ENCODE data around the gene ATP6V0A4.

The ATP6V0A4 gene

DNA sequence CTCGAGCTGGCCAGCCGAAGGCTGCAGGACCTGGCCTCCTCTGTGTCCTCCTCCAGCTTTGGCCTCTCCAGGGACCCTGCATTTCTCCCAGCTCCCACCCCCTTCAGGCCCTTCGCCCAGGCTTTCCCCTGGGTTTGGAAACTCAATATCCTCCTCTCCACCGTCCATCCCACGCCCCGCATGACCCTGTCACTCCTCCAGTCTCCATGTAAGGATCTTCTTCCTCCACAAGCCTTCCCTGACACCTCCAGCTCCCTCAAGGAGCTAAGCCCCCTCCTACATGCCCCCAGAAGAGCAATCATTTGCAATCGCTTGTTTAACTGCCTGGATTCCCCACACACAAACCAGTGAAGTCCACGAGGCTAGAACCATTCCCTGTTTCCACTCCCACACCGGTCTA lies 24.8 kb downstream of the ATP6V0A4 start:
- TF ChIP-seq YY1 (IDR thresholded peaks at IDR 0.05; ENCODE audit: low read depth) (no peak), ZBTB7A (IDR thresholded peaks at IDR 0.05; ENCODE audit: low read depth) (no peak), NFIC (IDR thresholded peaks at IDR 0.05) (no peak), TEAD4 (IDR thresholded peaks at IDR 0.05) (no peak), TAF1 (IDR thresholded peaks at IDR 0.05; ENCODE audit: low read depth) (no peak), TCF12 (IDR thresholded peaks at IDR 0.05; ENCODE audit: low read depth) (no peak), CEBPB (IDR thresholded peaks at IDR 0.05) (no peak), RAD21 (IDR thresholded peaks at IDR 0.05; ENCODE audit: low read depth) (no peak), REST (IDR thresholded peaks at IDR 0.05; ENCODE audit: low read depth) (no peak), FOXM1 (IDR thresholded peaks at IDR 0.05; ENCODE audit: borderline replicate concordance, low read depth) (no peak), CREB1 (IDR thresholded peaks at IDR 0.05; ENCODE audit: low read depth) (no peak), EGR1 (IDR thresholded peaks at IDR 0.05) (no peak), EP300 (IDR thresholded peaks at IDR 0.05; ENCODE audit: borderline replicate concordance) (no peak), MAX (IDR thresholded peaks at IDR 0.05) (no peak)
- TF ChIP-seq, protein P1, sequence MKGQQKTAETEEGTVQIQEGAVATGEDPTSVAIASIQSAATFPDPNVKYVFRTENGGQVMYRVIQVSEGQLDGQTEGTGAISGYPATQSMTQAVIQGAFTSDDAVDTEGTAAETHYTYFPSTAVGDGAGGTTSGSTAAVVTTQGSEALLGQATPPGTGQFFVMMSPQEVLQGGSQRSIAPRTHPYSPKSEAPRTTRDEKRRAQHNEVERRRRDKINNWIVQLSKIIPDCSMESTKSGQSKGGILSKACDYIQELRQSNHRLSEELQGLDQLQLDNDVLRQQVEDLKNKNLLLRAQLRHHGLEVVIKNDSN (IDR thresholded peaks at IDR 0.05) = no peak

DNA sequence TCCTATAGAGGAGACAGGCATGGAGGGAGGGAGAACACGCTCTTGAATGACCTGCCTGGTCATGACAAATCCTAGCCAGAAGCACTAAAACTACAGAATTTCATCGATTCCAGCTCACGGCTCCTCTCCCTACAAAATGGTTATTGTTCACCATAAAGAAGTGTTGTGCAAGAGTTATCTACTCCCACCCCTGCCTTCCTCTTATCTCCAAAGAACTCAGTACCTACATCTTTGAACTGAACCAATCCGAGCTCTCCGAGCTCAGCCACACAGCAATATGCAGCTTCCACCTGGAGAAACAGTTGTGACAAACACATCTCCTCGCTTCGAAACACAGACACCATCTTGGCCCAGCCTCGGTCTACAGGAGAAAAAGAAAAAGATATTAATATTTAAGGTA lies 27.1 kb downstream of the ATP6V0A4 start:
- TF ChIP-seq, protein P1 (IDR thresholded peaks at IDR 0.05) = no peak
- no peak for TF ChIP-seq ZBTB7A (IDR thresholded peaks at IDR 0.05; ENCODE audit: low read depth)
- no peak for TF ChIP-seq REST (IDR thresholded peaks at IDR 0.05; ENCODE audit: low read depth)
- no peak for TF ChIP-seq EP300 (IDR thresholded peaks at IDR 0.05; ENCODE audit: borderline replicate concordance)
- TF ChIP-seq CREB1 (IDR thresholded peaks at IDR 0.05; ENCODE audit: low read depth) = no peak
- no peak for TF ChIP-seq FOXM1 (IDR thresholded peaks at IDR 0.05; ENCODE audit: borderline replicate concordance, low read depth)
- TF ChIP-seq NFIC (IDR thresholded peaks at IDR 0.05) = no peak
- no peak for TF ChIP-seq RAD21 (IDR thresholded peaks at IDR 0.05; ENCODE audit: low read depth)
- TF ChIP-seq YY1 (IDR thresholded peaks at IDR 0.05; ENCODE audit: low read depth) = no peak
- TF ChIP-seq MAX (IDR thresholded peaks at IDR 0.05) = no peak

GRCh38 chr7:138768241-138768640 lies 29.8 kb downstream of the ATP6V0A4 start:
- TF ChIP-seq CEBPB (IDR thresholded peaks at IDR 0.05) = no peak
- TF ChIP-seq YY1 (IDR thresholded peaks at IDR 0.05; ENCODE audit: low read depth) = no peak
- TF ChIP-seq EP300 (IDR thresholded peaks at IDR 0.05; ENCODE audit: borderline replicate concordance) = no peak
- TF ChIP-seq ZBTB7A (IDR thresholded peaks at IDR 0.05; ENCODE audit: low read depth) = no peak
- no peak for TF ChIP-seq TCF12 (IDR thresholded peaks at IDR 0.05; ENCODE audit: low read depth)
- TF ChIP-seq TEAD4 (IDR thresholded peaks at IDR 0.05) = no peak
- TF ChIP-seq EGR1 (IDR thresholded peaks at IDR 0.05) = no peak
- TF ChIP-seq REST (IDR thresholded peaks at IDR 0.05; ENCODE audit: low read depth) = no peak
- no peak for TF ChIP-seq RAD21 (IDR thresholded peaks at IDR 0.05; ENCODE audit: low read depth)
- TF ChIP-seq CREB1 (IDR thresholded peaks at IDR 0.05; ENCODE audit: low read depth) = no peak
- no peak for TF ChIP-seq MAX (IDR thresholded peaks at IDR 0.05)
- TF ChIP-seq, protein P1 (IDR thresholded peaks at IDR 0.05) = no peak
- TF ChIP-seq FOXM1 (IDR thresholded peaks at IDR 0.05; ENCODE audit: borderline replicate concordance, low read depth) = no peak
- no peak for TF ChIP-seq TAF1 (IDR thresholded peaks at IDR 0.05; ENCODE audit: low read depth)
- TF ChIP-seq NFIC (IDR thresholded peaks at IDR 0.05) = no peak
